CD14-positive monocyte (primary cell): ENCODE measurements around the gene PHACTR3. TPM values are rescaled to one million over a fixed set of nuclear protein-coding genes. Genes with fewer than 3 reads are reported as not detected.

Experiments used
- DNase-seq, 3 donors: peaks; one replicate each; pipeline ENCODE4 v3.0.0-alpha.2; 2011 to 2022
- H2AFZ ChIP-seq: 2 replicates; pipeline ENCODE4 v1.6.0; 2012; ENCODE audit warnings: mild to moderate bottlenecking, low read depth, low read length, inconsistent platforms; ENCODE audit not compliant: insufficient read depth, poor library complexity, severe bottlenecking
- H3K27ac ChIP-seq, 2 donors: 1 replicate in 1 of 2; 2 replicates in 1 of 2; pipeline ENCODE4 v1.5.1; 2012 to 2013; ENCODE audit warnings: low read length in 2 of 2, control low read depth in 1 of 2, inconsistent platforms in 1 of 2, low read depth in 1 of 2, mild to moderate bottlenecking in 1 of 2
- H3K27me3 ChIP-seq, 2 donors: one replicate each; pipeline versions ENCODE4 v1.6.0 to v1.6.1; 2011 to 2013; ENCODE audit warnings: low read length in 2 of 2; ENCODE audit not compliant: control insufficient read depth in 2 of 2, insufficient read depth in 2 of 2
- H3K36me3 ChIP-seq, 2 donors: replicated peaks in 1 of 2; 1 replicate in 1 of 2; 2 replicates in 1 of 2; pipeline versions ENCODE4 v1.5.1 to v1.6.1; 2012 to 2013; ENCODE audit warnings: low read length in 2 of 2, control low read depth in 1 of 2, inconsistent platforms in 1 of 2, mild to moderate bottlenecking in 1 of 2; ENCODE audit not compliant: insufficient read depth in 2 of 2, control insufficient read depth in 1 of 2
- H3K4me1 ChIP-seq, 2 donors: 1 replicate in 1 of 2; 2 replicates in 1 of 2; pipeline versions ENCODE4 v1.5.1 to v1.6.1; 2012 to 2013; ENCODE audit warnings: low read length in 2 of 2, control low read depth in 1 of 2, inconsistent platforms in 1 of 2, mild to moderate bottlenecking in 1 of 2, moderate library complexity in 1 of 2; ENCODE audit not compliant: insufficient read depth in 2 of 2, control insufficient read depth in 1 of 2
- H3K4me2 ChIP-seq: replicated peaks from 2 replicates; pipeline ENCODE3; 2012; ENCODE audit warnings: low read length, moderate library complexity, mild to moderate bottlenecking; ENCODE audit not compliant: poor library complexity, severe bottlenecking; ENCODE audit errors: extremely low read depth
- H3K4me3 ChIP-seq, 3 experiments: fragments of 200-600 bp in 1 of 3; sonication (generic) in 1 of 3; replicated peaks in 1 of 3; 1 replicate in 2 of 3; 2 replicates in 1 of 3; pipeline ENCODE4 v1.5.1; 2011 to 2013; ENCODE audit warnings: low read length in 3 of 3, mild to moderate bottlenecking in 3 of 3, control low read depth in 2 of 3, low read depth in 2 of 3, inconsistent platforms in 1 of 3, moderate library complexity in 1 of 3
- H3K79me2 ChIP-seq: 2 replicates; pipeline ENCODE4 v1.6.0; 2012; ENCODE audit warnings: mild to moderate bottlenecking, control low read depth, inconsistent platforms, low read length, moderate library complexity; ENCODE audit not compliant: insufficient read depth
- H3K9ac ChIP-seq: 2 replicates; pipeline ENCODE4 v1.6.0; 2017; ENCODE audit warnings: low read length, mild to moderate bottlenecking; ENCODE audit not compliant: insufficient read depth, poor library complexity, severe bottlenecking
- H3K9me3 ChIP-seq, 2 donors: replicated peaks in 1 of 2; 1 replicate in 1 of 2; 2 replicates in 1 of 2; pipeline versions ENCODE4 v1.5.1 to v1.6.1; 2012 to 2013; ENCODE audit warnings: low read length in 2 of 2, control low read depth in 1 of 2; ENCODE audit not compliant: control insufficient read depth in 1 of 2, insufficient read depth in 1 of 2
- H4K20me1 ChIP-seq: 2 replicates; pipeline ENCODE4 v1.6.0; 2012; ENCODE audit warnings: mild to moderate bottlenecking, low read length, control low read depth, moderate library complexity; ENCODE audit not compliant: insufficient read depth
- H3K27ac Mint-ChIP-seq, 7 donors: one replicate each; pipeline ENCODE4 v1.8.0; 2020; ENCODE audit warnings: mild to moderate bottlenecking in 7 of 7, mixed read lengths in 7 of 7, moderate library complexity in 6 of 7, inconsistent platforms in 2 of 7
- H3K27me3 Mint-ChIP-seq, 3 donors: one replicate each; pipeline ENCODE4 v1.8.0; 2021 to 2022; ENCODE audit warnings: low read depth in 3 of 3, mild to moderate bottlenecking in 3 of 3, mixed read lengths in 3 of 3, moderate library complexity in 3 of 3, inconsistent platforms in 1 of 3
- H3K36me3 Mint-ChIP-seq, 2 donors: one replicate each; pipeline ENCODE4 v1.8.0; 2020; ENCODE audit warnings: mixed read lengths in 2 of 2, inconsistent platforms in 1 of 2, mild to moderate bottlenecking in 1 of 2
- H3K4me1 Mint-ChIP-seq: one replicate; pipeline ENCODE4 v1.8.0; 2020; ENCODE audit warnings: mild to moderate bottlenecking, mixed read lengths
- H3K4me3 Mint-ChIP-seq, 2 donors: one replicate each; pipeline ENCODE4 v1.8.0; 2020; ENCODE audit warnings: mild to moderate bottlenecking in 2 of 2, mixed read lengths in 2 of 2, moderate library complexity in 1 of 2
- H3K9me3 Mint-ChIP-seq, 7 donors: one replicate each; pipeline ENCODE4 v1.8.0; 2020 to 2022; ENCODE audit warnings: mixed read lengths in 7 of 7, mild to moderate bottlenecking in 6 of 7, moderate library complexity in 6 of 7, inconsistent platforms in 2 of 7
- WGBS: methylation state at CpG from one replicate; pipeline ENCODE4 v1.1.5; 2013; ENCODE audit warnings: missing lambda C conversion rate; ENCODE audit not compliant: insufficient coverage; 5-methylcytosine and 5-hydroxymethylcytosine counted together
- intact Hi-C, 2 donors: fragments of 100-400 bp; cut with micrococcal nuclease; formaldehyde crosslinking; loops; one replicate each; pipeline versions ENCODE4 v1.15.0 to v1.15.1; 2023
- polyA plus RNA-seq, 3 donors: library from polyadenylated mRNA; depleted of rRNA in 1 of 3; unstranded in 2 of 3; stranded (reverse) in 1 of 3; fragments of 300-500 nt in 2 of 3; fragments of >200 nt in 1 of 3; fragmentation: Illumina TruSeq in 2 of 3; gene quantifications; 1 replicate in 2 of 3; 2 replicates in 1 of 3; pipeline ENCODE4 v1.2.3, GENCODE V29; 2012 to 2021
- TF ChIP-seq, protein P1 (sequence below): fragments of 200-600 bp; IDR thresholded peaks from one replicate; pipeline ENCODE4 v1.8.0; 2022; ENCODE audit warnings: antibody characterized with exemption, mild to moderate bottlenecking

PHACTR3 gene
- polyA plus RNA-seq, 3 donors, result 0.11 to 0.17 TPM; not detected in 1

DNA sequence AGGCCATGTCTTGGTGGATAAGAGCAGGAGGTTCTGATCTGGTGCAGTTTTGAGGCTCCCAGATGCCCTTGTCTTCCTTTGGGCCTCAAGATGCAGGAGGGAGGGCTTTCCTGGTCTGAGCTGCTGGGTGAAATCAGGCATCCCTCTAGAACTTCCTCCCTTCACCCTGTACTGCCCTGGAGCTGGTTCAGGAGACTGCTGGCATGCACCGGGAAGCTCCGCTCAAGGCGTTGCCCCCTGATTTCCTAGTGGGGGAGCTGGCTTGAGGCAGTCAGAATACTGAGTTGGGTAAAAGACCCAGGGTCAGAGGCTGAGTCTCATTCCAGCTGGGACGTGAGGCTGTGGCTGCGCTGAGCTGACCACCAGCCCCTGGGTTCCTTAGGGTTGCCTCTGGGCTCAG lies 12.0 kb downstream of the PHACTR3 start:
- H3K36me3 ChIP-seq, result no peaks in the 10 kb centered on the region
- Mint-ChIP-seq H3K4me1 (no peaks in the 10 kb centered on the region), H3K4me3 (no peak overlapping the region), H3K27ac (no peak overlapping the region), H3K36me3 (no peaks in the 10 kb centered on the region), H3K9me3 (peaks cover 0 to 4% (median 0%) of the 10 kb centered on the region in 7 donors), H3K27me3 (peaks cover 10 to 25% (median 19%) of the 10 kb centered on the region in 3 donors)
- 73% methylated on average over 3 of the region's 5 CpGs for WGBS
- H3K9me3 ChIP-seq, result no peaks in the 10 kb centered on the region
- no peak for DNase-seq
- no peaks in the 10 kb centered on the region for H3K4me1 ChIP-seq
- no peak overlapping the region for H3K4me3 ChIP-seq
- intact Hi-C loops, result no loop called here
- H3K27ac ChIP-seq, result no peak overlapping the region
- H3K4me2 ChIP-seq, result no peak overlapping the region
- TF ChIP-seq, protein P1, sequence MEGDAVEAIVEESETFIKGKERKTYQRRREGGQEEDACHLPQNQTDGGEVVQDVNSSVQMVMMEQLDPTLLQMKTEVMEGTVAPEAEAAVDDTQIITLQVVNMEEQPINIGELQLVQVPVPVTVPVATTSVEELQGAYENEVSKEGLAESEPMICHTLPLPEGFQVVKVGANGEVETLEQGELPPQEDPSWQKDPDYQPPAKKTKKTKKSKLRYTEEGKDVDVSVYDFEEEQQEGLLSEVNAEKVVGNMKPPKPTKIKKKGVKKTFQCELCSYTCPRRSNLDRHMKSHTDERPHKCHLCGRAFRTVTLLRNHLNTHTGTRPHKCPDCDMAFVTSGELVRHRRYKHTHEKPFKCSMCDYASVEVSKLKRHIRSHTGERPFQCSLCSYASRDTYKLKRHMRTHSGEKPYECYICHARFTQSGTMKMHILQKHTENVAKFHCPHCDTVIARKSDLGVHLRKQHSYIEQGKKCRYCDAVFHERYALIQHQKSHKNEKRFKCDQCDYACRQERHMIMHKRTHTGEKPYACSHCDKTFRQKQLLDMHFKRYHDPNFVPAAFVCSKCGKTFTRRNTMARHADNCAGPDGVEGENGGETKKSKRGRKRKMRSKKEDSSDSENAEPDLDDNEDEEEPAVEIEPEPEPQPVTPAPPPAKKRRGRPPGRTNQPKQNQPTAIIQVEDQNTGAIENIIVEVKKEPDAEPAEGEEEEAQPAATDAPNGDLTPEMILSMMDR, result no peak
- no peak overlapping the region for H3K9ac ChIP-seq
- no peaks in the 10 kb centered on the region for H4K20me1 ChIP-seq
- peaks cover 0 to 12% of the 10 kb centered on the region in 2 donors for H3K27me3 ChIP-seq
- H2AFZ ChIP-seq, result no peak overlapping the region
- H3K79me2 ChIP-seq, result no peaks in the 10 kb centered on the region

DNA sequence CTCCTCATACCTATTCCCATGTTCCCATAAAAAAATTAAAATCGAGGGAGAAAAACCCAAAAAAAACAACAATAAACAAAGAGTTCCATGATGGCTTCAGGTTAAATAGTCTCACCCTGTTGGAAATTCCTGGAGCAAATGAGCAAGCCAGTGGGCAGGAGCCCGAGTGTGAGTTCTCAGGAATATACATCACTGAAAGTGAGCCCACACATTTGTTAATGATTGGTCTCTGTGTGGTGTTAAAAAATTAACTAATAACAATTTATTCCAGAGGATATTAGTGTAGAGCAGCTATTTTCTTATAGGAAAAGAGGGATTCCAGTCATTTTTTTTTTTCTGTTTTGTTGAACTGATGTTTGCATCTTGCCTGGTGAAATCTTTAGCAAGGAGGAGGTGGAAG lies 12.9 kb downstream of the PHACTR3 start:
- intact Hi-C loops, result no loop called here
- H3K4me1 ChIP-seq, result no peaks in the 10 kb centered on the region
- no peak for DNase-seq
- Mint-ChIP-seq H3K27me3 (peaks cover 13 to 22% (median 18%) of the 10 kb centered on the region in 3 donors), H3K4me3 (peak overlapping the region in 1 of 2 donors; percentile 17), H3K4me1 (no peaks in the 10 kb centered on the region), H3K9me3 (peaks cover 0 to 4% (median 0%) of the 10 kb centered on the region in 7 donors), H3K36me3 (no peaks in the 10 kb centered on the region), H3K27ac (no peak overlapping the region)
- no peaks in the 10 kb centered on the region for H4K20me1 ChIP-seq
- H3K36me3 ChIP-seq, result no peaks in the 10 kb centered on the region
- H3K9me3 ChIP-seq, result no peaks in the 10 kb centered on the region
- WGBS, result no CpG with 5 or more reads among the region's 2 CpGs
- TF ChIP-seq, protein P1, result no peak
- H2AFZ ChIP-seq, result no peak overlapping the region
- no peaks in the 10 kb centered on the region for H3K79me2 ChIP-seq
- peaks cover 0 to 12% of the 10 kb centered on the region in 2 donors for H3K27me3 ChIP-seq
- H3K27ac ChIP-seq, result no peak overlapping the region
- no peak overlapping the region for H3K4me3 ChIP-seq
- H3K9ac ChIP-seq, result no peak overlapping the region
- no peak overlapping the region for H3K4me2 ChIP-seq
